Activated CD4-positive, alpha-beta T cell treated with anti-CD3 and anti-CD28 coated beads, Interleukin-2, amount 10 ng/mL, durations not matched to agents 24 days and 14 days (primary cell): ENCODE measurements around the gene PCDH15. TPM values are rescaled to one million over a fixed set of nuclear protein-coding genes. Genes with fewer than 3 reads are reported as not detected.

Experiments
- DNase-seq: peaks from one replicate; pipeline ENCODE4 v3.0.0; 2022
- H3K27ac Mint-ChIP-seq: one replicate; pipeline ENCODE4 v1.8.0; 2022; ENCODE audit warnings: mild to moderate bottlenecking, mixed read lengths
- H3K27me3 Mint-ChIP-seq: one replicate; pipeline ENCODE4 v1.8.0; 2022; ENCODE audit warnings: mixed read lengths
- H3K36me3 Mint-ChIP-seq: one replicate; pipeline ENCODE4 v1.8.0; 2022; ENCODE audit warnings: low read depth, mild to moderate bottlenecking, mixed read lengths
- H3K4me1 Mint-ChIP-seq: one replicate; pipeline ENCODE4 v1.8.0; 2021; ENCODE audit warnings: mixed read lengths
- H3K4me3 Mint-ChIP-seq: one replicate; pipeline ENCODE4 v1.8.0; 2022; ENCODE audit warnings: mild to moderate bottlenecking, moderate library complexity, mixed read lengths
- H3K9me3 Mint-ChIP-seq: one replicate; pipeline ENCODE4 v1.8.0; 2021; ENCODE audit warnings: mixed read lengths
- intact Hi-C: fragments of 100-400 bp; cut with micrococcal nuclease; formaldehyde crosslinking; loops from one replicate; pipeline ENCODE4 v1.15.1; 2023
- total RNA-seq: library from RNA; stranded (reverse); gene quantifications from 2 replicates; pipeline ENCODE4 v1.2.3, GENCODE V29; 2022

Gene PCDH15
- total RNA-seq, 1 donor from 2014 or later: not detected

GRCh38 chr10:54342058-54342457 is 459.0 kb downstream of the PCDH15 start:
- Mint-ChIP-seq H3K4me3 (no peak overlapping the region), H3K9me3 (no peaks in the 10 kb centered on the region), H3K36me3 (no peaks in the 10 kb centered on the region), H3K27ac (no peak overlapping the region), H3K27me3 (no peaks in the 10 kb centered on the region), H3K4me1 (no peaks in the 10 kb centered on the region)
- intact Hi-C loops: no loop called here
- DNase-seq: no peak

- H3K36me3 Mint-ChIP-seq: no peaks in the 10 kb centered on the region
- H3K27ac Mint-ChIP-seq: no peak overlapping the region
- no peak for DNase-seq
- no peaks in the 10 kb centered on the region for H3K4me1 Mint-ChIP-seq
- intact Hi-C loops: no loop called here
- H3K4me3 Mint-ChIP-seq: no peak overlapping the region
- no peaks in the 10 kb centered on the region for H3K27me3 Mint-ChIP-seq
- H3K9me3 Mint-ChIP-seq: no peaks in the 10 kb centered on the region
Measured at GRCh38 chr10:54335296-54335695, 465.7 kb downstream of the PCDH15 start.

- Mint-ChIP-seq H3K4me1 (no peaks in the 10 kb centered on the region), H3K36me3 (no peaks in the 10 kb centered on the region), H3K27me3 (no peaks in the 10 kb centered on the region)
Measured at GRCh38 chr10:54319341-54319740, 481.7 kb downstream of the PCDH15 start.

GRCh38 chr10:54318470-54318869 is 482.6 kb downstream of the PCDH15 start:
- H3K4me1 Mint-ChIP-seq: no peaks in the 10 kb centered on the region
- no peak overlapping the region for H3K27ac Mint-ChIP-seq
- H3K27me3 Mint-ChIP-seq: no peaks in the 10 kb centered on the region

More at GRCh38 chr10:54319341-54319740, 481.7 kb downstream of the PCDH15 start:
- intact Hi-C loops: no loop called here
- no peak overlapping the region for H3K4me3 Mint-ChIP-seq
- no peak for DNase-seq
- H3K27ac Mint-ChIP-seq: no peak overlapping the region
- peaks cover 4% of the 10 kb centered on the region for H3K9me3 Mint-ChIP-seq

GRCh38 chr10:54314430-54314829 is 486.6 kb downstream of the PCDH15 start:
- Mint-ChIP-seq H3K4me3 (no peak overlapping the region), H3K4me1 (no peaks in the 10 kb centered on the region), H3K27ac (no peak overlapping the region), H3K36me3 (no peaks in the 10 kb centered on the region), H3K9me3 (peaks cover 4% of the 10 kb centered on the region), H3K27me3 (no peaks in the 10 kb centered on the region)
- DNase-seq: no peak
- intact Hi-C loops: no loop called here

More at GRCh38 chr10:54318470-54318869, 482.6 kb downstream of the PCDH15 start:
- no peak for DNase-seq
- peaks cover 4% of the 10 kb centered on the region for H3K9me3 Mint-ChIP-seq
- no peak overlapping the region for H3K4me3 Mint-ChIP-seq
- intact Hi-C loops: no loop called here
- H3K36me3 Mint-ChIP-seq: no peaks in the 10 kb centered on the region

- Mint-ChIP-seq H3K27ac (no peak overlapping the region), H3K4me1 (no peaks in the 10 kb centered on the region), H3K4me3 (no peak overlapping the region), H3K9me3 (no peaks in the 10 kb centered on the region), H3K36me3 (no peaks in the 10 kb centered on the region), H3K27me3 (no peaks in the 10 kb centered on the region)
- no peak for DNase-seq
- intact Hi-C loops: no loop called here
Measured at GRCh38 chr10:54284526-54285193, 516.4 kb downstream of the PCDH15 start.

- Mint-ChIP-seq H3K9me3 (no peaks in the 10 kb centered on the region), H3K27ac (no peak overlapping the region), H3K36me3 (no peaks in the 10 kb centered on the region), H3K27me3 (no peaks in the 10 kb centered on the region), H3K4me3 (no peak overlapping the region), H3K4me1 (no peaks in the 10 kb centered on the region)
- intact Hi-C loops: no loop called here
- no peak for DNase-seq
Measured at GRCh38 chr10:54282012-54282411, 519.0 kb downstream of the PCDH15 start.

GRCh38 chr10:54266395-54266794 is 534.6 kb downstream of the PCDH15 start:
- DNase-seq: no peak
- Mint-ChIP-seq H3K36me3 (no peaks in the 10 kb centered on the region), H3K27me3 (no peaks in the 10 kb centered on the region), H3K4me3 (no peak overlapping the region), H3K9me3 (peaks cover 6% of the 10 kb centered on the region), H3K27ac (no peak overlapping the region), H3K4me1 (no peaks in the 10 kb centered on the region)
- intact Hi-C loops: no loop called here

GRCh38 chr10:54262726-54263125 is 538.3 kb downstream of the PCDH15 start:
- H3K27ac Mint-ChIP-seq: no peak overlapping the region
- H3K27me3 Mint-ChIP-seq: no peaks in the 10 kb centered on the region
- H3K4me1 Mint-ChIP-seq: no peaks in the 10 kb centered on the region
- H3K36me3 Mint-ChIP-seq: no peaks in the 10 kb centered on the region
- H3K9me3 Mint-ChIP-seq: peaks cover 6% of the 10 kb centered on the region
- no peak overlapping the region for H3K4me3 Mint-ChIP-seq
- intact Hi-C loops: no loop called here
- DNase-seq: no peak

- Mint-ChIP-seq H3K4me3 (no peak overlapping the region), H3K36me3 (no peaks in the 10 kb centered on the region), H3K4me1 (no peaks in the 10 kb centered on the region), H3K27me3 (no peaks in the 10 kb centered on the region), H3K27ac (no peak overlapping the region), H3K9me3 (peaks cover 4% of the 10 kb centered on the region)
- intact Hi-C loops: no loop called here
- no peak for DNase-seq
Measured at GRCh38 chr10:54259104-54259503, 541.9 kb downstream of the PCDH15 start.

GRCh38 chr10:54234832-54235231 is 566.2 kb downstream of the PCDH15 start:
- Mint-ChIP-seq H3K4me3 (no peak overlapping the region), H3K27me3 (no peaks in the 10 kb centered on the region)

GRCh38 chr10:54203401-54203800 is 597.6 kb downstream of the PCDH15 start:
- intact Hi-C loops: no loop called here
- H3K36me3 Mint-ChIP-seq: no peaks in the 10 kb centered on the region
- no peaks in the 10 kb centered on the region for H3K27me3 Mint-ChIP-seq
- peaks cover 4% of the 10 kb centered on the region for H3K9me3 Mint-ChIP-seq
- DNase-seq: no peak
- no peak overlapping the region for H3K27ac Mint-ChIP-seq
- H3K4me3 Mint-ChIP-seq: no peak overlapping the region
- no peaks in the 10 kb centered on the region for H3K4me1 Mint-ChIP-seq

More at GRCh38 chr10:54234832-54235231, 566.2 kb downstream of the PCDH15 start:
- no peak for DNase-seq
- Mint-ChIP-seq H3K4me1 (no peaks in the 10 kb centered on the region), H3K27ac (no peak overlapping the region), H3K36me3 (no peaks in the 10 kb centered on the region), H3K9me3 (no peaks in the 10 kb centered on the region)
- intact Hi-C loops: no loop called here

- intact Hi-C loops: no loop called here
- Mint-ChIP-seq H3K9me3 (peaks cover 4% of the 10 kb centered on the region), H3K36me3 (no peaks in the 10 kb centered on the region), H3K4me1 (no peaks in the 10 kb centered on the region), H3K27me3 (no peaks in the 10 kb centered on the region), H3K27ac (no peak overlapping the region), H3K4me3 (no peak overlapping the region)
- DNase-seq: no peak
Measured at GRCh38 chr10:54198051-54198450, 603.0 kb downstream of the PCDH15 start.

GRCh38 chr10:54194806-54195205 is 606.2 kb downstream of the PCDH15 start:
- H3K4me3 Mint-ChIP-seq: no peak overlapping the region
- no peaks in the 10 kb centered on the region for H3K9me3 Mint-ChIP-seq
- no peaks in the 10 kb centered on the region for H3K36me3 Mint-ChIP-seq
- intact Hi-C loops: no loop called here
- H3K27me3 Mint-ChIP-seq: no peaks in the 10 kb centered on the region
- no peak for DNase-seq
- H3K4me1 Mint-ChIP-seq: no peaks in the 10 kb centered on the region
- no peak overlapping the region for H3K27ac Mint-ChIP-seq

- no peaks in the 10 kb centered on the region for H3K27me3 Mint-ChIP-seq
- intact Hi-C loops: no loop called here
- no peak overlapping the region for H3K4me3 Mint-ChIP-seq
- H3K4me1 Mint-ChIP-seq: no peaks in the 10 kb centered on the region
- H3K36me3 Mint-ChIP-seq: no peaks in the 10 kb centered on the region
- H3K9me3 Mint-ChIP-seq: no peaks in the 10 kb centered on the region
- H3K27ac Mint-ChIP-seq: no peak overlapping the region
- DNase-seq: no peak
Measured at GRCh38 chr10:54159924-54160323, 641.1 kb downstream of the PCDH15 start.
